GM13976 (cell line): ENCODE results near the gene DAP.

Experiments
- DNase-seq: peaks from one replicate; pipeline ENCODE4 v3.0.0; 2012; ENCODE audit warnings: low spot score
- in situ Hi-C: fragments of 300-500 bp; cut with MboI; formaldehyde crosslinking; loops from one replicate; pipeline ENCODE4 v1.12.0; 2022; ENCODE audit warnings: low sequenced_read_pairs, mixed read lengths, inconsistent platforms; ENCODE audit not compliant: unreplicated experiment
- TF ChIP-seq, protein P1 (sequence below): IDR thresholded peaks from 2 replicates; pipeline ENCODE4 v1.5.1; 2012; ENCODE audit warnings: borderline replicate concordance, mild to moderate bottlenecking; ENCODE audit not compliant: insufficient read depth; ENCODE audit errors: extremely low read depth, missing control alignments, control extremely low read depth

Gene DAP

DNA sequence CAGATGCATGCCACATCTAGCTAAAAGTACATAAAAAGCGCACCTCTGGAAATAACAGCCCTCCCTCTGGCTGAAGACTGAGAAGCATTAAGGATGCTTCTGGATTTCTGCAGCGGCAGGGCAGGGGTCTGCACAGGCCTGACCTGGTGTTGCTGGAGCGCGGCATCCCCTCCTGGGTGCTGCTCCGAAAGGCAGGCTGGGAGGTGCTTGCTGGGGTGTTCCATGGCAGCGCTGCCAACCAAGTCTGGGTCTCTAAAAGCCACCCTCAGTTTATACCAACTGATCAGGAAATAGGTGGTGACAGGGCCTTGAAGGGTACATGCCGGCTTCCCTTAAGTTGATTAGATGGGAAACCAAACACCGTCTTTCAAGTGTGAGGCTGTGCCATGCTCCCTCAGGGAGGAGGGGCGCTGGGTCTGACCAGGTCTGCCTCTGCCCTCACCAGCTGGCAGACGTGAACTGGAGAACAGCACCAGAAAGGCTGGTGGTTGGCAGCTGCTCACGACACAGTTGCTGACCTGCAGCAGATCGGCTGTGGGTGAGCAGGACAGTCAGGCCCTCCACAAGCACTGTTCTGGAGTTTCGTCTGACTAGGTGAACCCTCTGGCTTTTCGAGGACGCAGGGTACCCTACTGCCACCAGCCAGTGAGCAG is 81.6 kb downstream of the DAP start:
- no peak for DNase-seq
- in situ Hi-C loops, result no loop called here
- TF ChIP-seq, protein P1, sequence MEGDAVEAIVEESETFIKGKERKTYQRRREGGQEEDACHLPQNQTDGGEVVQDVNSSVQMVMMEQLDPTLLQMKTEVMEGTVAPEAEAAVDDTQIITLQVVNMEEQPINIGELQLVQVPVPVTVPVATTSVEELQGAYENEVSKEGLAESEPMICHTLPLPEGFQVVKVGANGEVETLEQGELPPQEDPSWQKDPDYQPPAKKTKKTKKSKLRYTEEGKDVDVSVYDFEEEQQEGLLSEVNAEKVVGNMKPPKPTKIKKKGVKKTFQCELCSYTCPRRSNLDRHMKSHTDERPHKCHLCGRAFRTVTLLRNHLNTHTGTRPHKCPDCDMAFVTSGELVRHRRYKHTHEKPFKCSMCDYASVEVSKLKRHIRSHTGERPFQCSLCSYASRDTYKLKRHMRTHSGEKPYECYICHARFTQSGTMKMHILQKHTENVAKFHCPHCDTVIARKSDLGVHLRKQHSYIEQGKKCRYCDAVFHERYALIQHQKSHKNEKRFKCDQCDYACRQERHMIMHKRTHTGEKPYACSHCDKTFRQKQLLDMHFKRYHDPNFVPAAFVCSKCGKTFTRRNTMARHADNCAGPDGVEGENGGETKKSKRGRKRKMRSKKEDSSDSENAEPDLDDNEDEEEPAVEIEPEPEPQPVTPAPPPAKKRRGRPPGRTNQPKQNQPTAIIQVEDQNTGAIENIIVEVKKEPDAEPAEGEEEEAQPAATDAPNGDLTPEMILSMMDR, result no peak

DNA sequence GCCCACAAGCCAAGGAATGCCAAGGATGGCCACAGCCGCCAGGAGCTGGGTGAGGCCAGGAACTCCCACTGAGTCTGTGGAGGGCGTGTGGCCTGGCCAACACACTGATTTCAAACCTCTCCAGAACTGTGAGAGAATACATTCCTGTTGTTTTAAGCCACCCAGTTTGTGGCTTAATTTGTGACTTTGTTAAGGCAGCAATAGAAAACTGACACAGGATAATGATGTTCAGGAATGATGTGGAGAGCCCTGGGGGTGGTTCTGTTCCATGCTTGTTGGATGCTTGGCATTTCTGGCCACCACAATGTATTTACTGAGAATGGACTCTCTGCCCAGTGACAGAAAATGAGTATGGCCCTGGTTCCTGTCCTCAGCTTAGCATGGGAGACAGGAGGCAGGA is 82.8 kb downstream of the DAP start:
- in situ Hi-C loops, result no loop called here
- TF ChIP-seq, protein P1, result no peak
- no peak for DNase-seq

DNA sequence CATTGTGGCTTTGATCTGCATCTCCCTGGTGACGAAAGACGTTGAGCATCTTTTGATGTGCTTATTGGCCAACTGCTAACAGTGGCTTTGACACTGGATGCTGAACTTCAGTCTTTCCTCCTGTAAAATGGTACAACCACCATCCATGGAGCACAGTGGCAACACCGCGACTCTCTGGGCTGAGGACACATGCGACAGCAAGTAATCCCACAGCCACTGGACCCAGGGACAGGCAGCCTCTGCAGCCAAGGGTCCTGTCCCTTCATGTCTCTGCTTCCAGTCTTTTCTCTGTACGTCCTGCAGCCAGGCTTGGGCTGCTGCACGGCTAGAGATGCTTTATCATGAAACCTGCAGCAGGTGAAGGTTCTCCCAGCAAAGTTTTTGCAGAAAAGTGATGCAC is 83.5 kb downstream of the DAP start:
- in situ Hi-C loops, result no loop called here
- TF ChIP-seq, protein P1, result no peak
- DNase-seq, result no peak

- TF ChIP-seq, protein P1, result no peak
- DNase-seq, result no peak
- in situ Hi-C loops, result no loop called here
These were observed 84.1 kb downstream of the DAP start for GRCh38 chr5:10676946-10677345.

DNA sequence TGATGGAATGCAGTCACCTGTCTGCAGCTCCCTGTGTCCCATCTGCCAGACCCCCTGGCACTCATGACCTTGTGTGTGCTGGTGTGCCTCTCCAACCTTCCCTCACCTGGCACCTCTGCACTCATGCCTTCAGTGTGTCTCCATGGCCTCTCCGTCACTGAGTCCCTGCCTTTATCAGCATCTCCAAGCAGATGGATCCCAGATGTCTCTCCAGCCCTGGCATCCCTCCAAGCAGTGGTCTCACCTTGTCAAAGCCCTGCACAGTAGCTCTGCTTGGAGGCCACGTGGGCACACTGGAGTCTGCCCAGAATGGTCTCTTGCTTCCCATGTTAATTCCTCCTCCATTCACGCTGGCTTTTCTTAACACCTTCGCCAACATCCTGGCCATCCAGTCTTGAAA is 84.8 kb downstream of the DAP start:
- TF ChIP-seq, protein P1, result no peak
- no peak for DNase-seq
- in situ Hi-C loops, result no loop called here

- in situ Hi-C loops, result no loop called here
- no peak for DNase-seq
- TF ChIP-seq, protein P1, result no peak
These were observed 85.8 kb downstream of the DAP start for GRCh38 chr5:10675177-10675700.
